ENCODE data around the gene TMPRSS9. TPM values are rescaled to one million over a fixed set of nuclear protein-coding genes. Genes with fewer than 3 reads are reported as not detected.
"Not testable (repeated sequence)": the region's sequence is repeated elsewhere in the genome, so short reads cannot be mapped to it uniquely, and the experiment has no call there.

Gene TMPRSS9
- total and polyA plus RNA-seq, 2 experiments from 2014 or later: not detected

GRCh38 chr19:2416321-2417097, 56.4 kb downstream of the TMPRSS9 start:
- no peak for TF ChIP-seq CTCF (IDR thresholded peaks at IDR 0.05; ENCODE audit: low read depth, low read length)
- no peak overlapping the region for H3K4me3 ChIP-seq
- no peaks in the 10 kb centered on the region for H3K27me3 ChIP-seq
- H3K27ac ChIP-seq: no peak overlapping the region
- no peak for DNase-seq (ENCODE audit: low read depth in 1 of 2, low spot score in 1 of 2)
- no peaks in the 10 kb centered on the region for H3K4me1 ChIP-seq (ENCODE audit: low read depth)
- H3K36me3 ChIP-seq: no peaks in the 10 kb centered on the region
- H3K9me3 ChIP-seq (ENCODE audit: low read depth): no peaks in the 10 kb centered on the region

- not testable (repeated sequence) for H3K9me3 ChIP-seq (ENCODE audit: low read depth); H3K4me1 ChIP-seq (ENCODE audit: low read depth); H3K36me3 ChIP-seq; H3K4me3 ChIP-seq; H3K27me3 ChIP-seq; DNase-seq (ENCODE audit: low read depth in 1 of 2, low spot score in 1 of 2)
- H3K27ac ChIP-seq: peak overlapping the region; percentile 39
Observed at GRCh38 chr19:2417436-2417835, 57.4 kb downstream of the TMPRSS9 start.

- TF ChIP-seq CTCF (IDR thresholded peaks at IDR 0.05; ENCODE audit: low read depth, low read length): no peak
- Histone ChIP-seq H3K9me3 (ENCODE audit: low read depth) (no peaks in the 10 kb centered on the region), H3K36me3 (no peaks in the 10 kb centered on the region), H3K4me1 (ENCODE audit: low read depth) (no peaks in the 10 kb centered on the region), H3K27ac (peak overlapping the region; percentile 39), H3K4me3 (no peak overlapping the region), H3K27me3 (no peaks in the 10 kb centered on the region)
- DNase-seq (ENCODE audit: low read depth in 1 of 2, low spot score in 1 of 2): no peak
Observed at GRCh38 chr19:2417881-2418406, 57.9 kb downstream of the TMPRSS9 start.

- no peaks in the 10 kb centered on the region for H3K36me3 ChIP-seq
- no peak for TF ChIP-seq CTCF (IDR thresholded peaks at IDR 0.05; ENCODE audit: low read depth, low read length)
- no peak overlapping the region for H3K27ac ChIP-seq
- H3K9me3 ChIP-seq (ENCODE audit: low read depth): no peaks in the 10 kb centered on the region
- no peaks in the 10 kb centered on the region for H3K4me1 ChIP-seq (ENCODE audit: low read depth)
- no peak for DNase-seq (ENCODE audit: low read depth in 1 of 2, low spot score in 1 of 2)
- H3K27me3 ChIP-seq: no peaks in the 10 kb centered on the region
- no peak overlapping the region for H3K4me3 ChIP-seq
Observed at GRCh38 chr19:2419754-2420153, 59.7 kb downstream of the TMPRSS9 start.

- no peak overlapping the region for H3K27ac ChIP-seq
Observed at GRCh38 chr19:2420490-2420889, 60.4 kb downstream of the TMPRSS9 start.

More at GRCh38 chr19:2420490-2420889, 60.4 kb downstream of the TMPRSS9 start:
- TF ChIP-seq CTCF (IDR thresholded peaks at IDR 0.05; ENCODE audit: low read depth, low read length): no peak
- no peaks in the 10 kb centered on the region for H3K4me1 ChIP-seq (ENCODE audit: low read depth)
- no peak for DNase-seq (ENCODE audit: low read depth in 1 of 2, low spot score in 1 of 2)
- H3K4me3 ChIP-seq: no peak overlapping the region
- no peaks in the 10 kb centered on the region for H3K36me3 ChIP-seq
- no peaks in the 10 kb centered on the region for H3K27me3 ChIP-seq
- H3K9me3 ChIP-seq (ENCODE audit: low read depth): no peaks in the 10 kb centered on the region

Data from cardiac muscle cell (in vitro differentiated cells and primary cell).